Skeletal muscle satellite cell (primary cell): ENCODE data around the gene TRAK2. TPM values are rescaled to one million over a fixed set of nuclear protein-coding genes. Genes with fewer than 3 reads are reported as not detected.
"Not testable (repeated sequence)": the region's sequence is repeated elsewhere in the genome, so short reads cannot be mapped to it uniquely, and the experiment has no call there.

Source experiments
- H3K27me3 ChIP-seq: 2 replicates; pipeline ENCODE4 v1.7.0; 2013; ENCODE audit warnings: low read length; ENCODE audit not compliant: control insufficient read depth, insufficient read depth
- H3K36me3 ChIP-seq: 2 replicates; pipeline ENCODE4 v1.7.0; 2013; ENCODE audit warnings: mild to moderate bottlenecking, control low read depth, low read length; ENCODE audit not compliant: insufficient read depth
- H3K4me1 ChIP-seq: 2 replicates; pipeline ENCODE4 v1.7.0; 2013; ENCODE audit warnings: low read length; ENCODE audit not compliant: control insufficient read depth, insufficient read depth
- H3K4me2 ChIP-seq: 2 replicates; pipeline ENCODE4 v1.7.0; 2013; ENCODE audit warnings: mild to moderate bottlenecking, low read length
- H3K4me3 ChIP-seq: 2 replicates; pipeline ENCODE4 v1.7.0; 2013; ENCODE audit warnings: low read length
- H3K9ac ChIP-seq: 2 replicates; pipeline ENCODE4 v1.7.0; 2013; ENCODE audit warnings: mild to moderate bottlenecking, low read depth, low read length, moderate library complexity
- H3K9me3 ChIP-seq: replicated peaks from 2 replicates; pipeline ENCODE4 v1.7.0; 2013; ENCODE audit warnings: mild to moderate bottlenecking, control low read depth, low read length
- total RNA-seq: library from RNA; depleted of rRNA; stranded (reverse); fragments of >200 nt; gene quantifications from 2 replicates; pipeline ENCODE4 v1.2.3, GENCODE V29; 2012; rRNA removed

The TRAK2 gene
- total RNA-seq: 39.1 and 48.7 TPM in 2 replicates

GRCh38 chr2:201451292-201452057 lies at the start of gene TRAK2, which contains the start of gene STRADB:
Gene TRAK2, minus strand, starts transcription at chr2:201451458. Its CDS starts 30,951 bp downstream, at chr2:201420507.
Gene STRADB, plus strand, starts transcription at chr2:201451740. Its CDS starts 3,101 bp downstream, at chr2:201454841.
- H3K4me1 ChIP-seq: peaks cover 12% of the 10 kb centered on the region
- H3K9me3 ChIP-seq: no peaks in the 10 kb centered on the region
- peak within 1 kb of the TSS; percentile 91 for H3K9ac ChIP-seq
- H3K4me3 ChIP-seq: peak within 1 kb of the TSS; percentile 96
- peak within 1 kb of the TSS; percentile 78 for H3K4me2 ChIP-seq
- H3K27me3 ChIP-seq: no peaks in the 10 kb centered on the region
- H3K36me3 ChIP-seq: peaks cover 13% of the 10 kb centered on the region

GRCh38 chr2:201500534-201500933 lies 49.3 kb upstream of the TRAK2 start:
- no peak overlapping the region for H3K4me3 ChIP-seq
- no peaks in the 10 kb centered on the region for H3K36me3 ChIP-seq
- H3K27me3 ChIP-seq: no peaks in the 10 kb centered on the region
- H3K9me3 ChIP-seq: peaks cover 4% of the 10 kb centered on the region
- H3K4me1 ChIP-seq: no peaks in the 10 kb centered on the region
- H3K9ac ChIP-seq: no peak overlapping the region
- H3K4me2 ChIP-seq: no peak overlapping the region

GRCh38 chr2:201496785-201497184 lies 45.5 kb upstream of the TRAK2 start:
- H3K4me2 ChIP-seq: no peak overlapping the region
- no peak overlapping the region for H3K4me3 ChIP-seq
- no peaks in the 10 kb centered on the region for H3K27me3 ChIP-seq
- no peak overlapping the region for H3K9ac ChIP-seq
- no peaks in the 10 kb centered on the region for H3K36me3 ChIP-seq
- H3K4me1 ChIP-seq: no peaks in the 10 kb centered on the region
- H3K9me3 ChIP-seq: no peaks in the 10 kb centered on the region

GRCh38 chr2:201490291-201490690 lies 39.0 kb upstream of the TRAK2 start:
- H3K4me1 ChIP-seq: no peaks in the 10 kb centered on the region
- H3K36me3 ChIP-seq: no peaks in the 10 kb centered on the region
- H3K9me3 ChIP-seq: no peaks in the 10 kb centered on the region
- H3K9ac ChIP-seq: no peak overlapping the region
- H3K4me3 ChIP-seq: no peak overlapping the region
- no peaks in the 10 kb centered on the region for H3K27me3 ChIP-seq
- no peak overlapping the region for H3K4me2 ChIP-seq

- Histone ChIP-seq H3K9me3 (no peaks in the 10 kb centered on the region), H3K27me3 (no peaks in the 10 kb centered on the region), H3K4me3 (no peak overlapping the region), H3K36me3 (peaks cover 26% of the 10 kb centered on the region), H3K4me1 (no peaks in the 10 kb centered on the region), H3K4me2 (no peak overlapping the region), H3K9ac (no peak overlapping the region)
These were observed 33.5 kb upstream of the TRAK2 start for GRCh38 chr2:201484805-201485204.

GRCh38 chr2:201483758-201484157 lies 32.5 kb upstream of the TRAK2 start:
- H3K4me2 ChIP-seq, H3K27me3 ChIP-seq, H3K4me1 ChIP-seq, H3K9me3 ChIP-seq, H3K4me3 ChIP-seq, H3K9ac ChIP-seq: not testable (repeated sequence)
- H3K36me3 ChIP-seq: peaks cover 36% of the 10 kb centered on the region

GRCh38 chr2:201483342-201483741 lies 32.1 kb upstream of the TRAK2 start:
- Histone ChIP-seq H3K27me3 (no peaks in the 10 kb centered on the region), H3K36me3 (peaks cover 38% of the 10 kb centered on the region), H3K9me3 (no peaks in the 10 kb centered on the region), H3K4me1 (no peaks in the 10 kb centered on the region), H3K9ac (no peak overlapping the region), H3K4me3 (no peak overlapping the region), H3K4me2 (no peak overlapping the region)

GRCh38 chr2:201482543-201482942 lies 31.3 kb upstream of the TRAK2 start:
- Histone ChIP-seq H3K4me2 (no peak overlapping the region), H3K9ac (no peak overlapping the region), H3K9me3 (no peaks in the 10 kb centered on the region), H3K27me3 (no peaks in the 10 kb centered on the region), H3K4me1 (no peaks in the 10 kb centered on the region), H3K4me3 (no peak overlapping the region), H3K36me3 (peaks cover 46% of the 10 kb centered on the region)

- Histone ChIP-seq H3K9me3 (no peaks in the 10 kb centered on the region), H3K27me3 (no peaks in the 10 kb centered on the region), H3K9ac (no peak overlapping the region), H3K4me1 (peaks cover 42% of the 10 kb centered on the region), H3K4me2 (no peak overlapping the region), H3K4me3 (no peak overlapping the region), H3K36me3 (peaks cover 58% of the 10 kb centered on the region)
These were observed 21.2 kb upstream of the TRAK2 start for GRCh38 chr2:201472411-201472810.

- Histone ChIP-seq H3K4me3 (no peak overlapping the region), H3K9ac (peak overlapping the region; percentile 28), H3K27me3 (no peaks in the 10 kb centered on the region), H3K36me3 (peaks cover 58% of the 10 kb centered on the region), H3K9me3 (no peaks in the 10 kb centered on the region), H3K4me2 (peak overlapping the region; percentile 48), H3K4me1 (peaks cover 47% of the 10 kb centered on the region)
These were observed 20.6 kb upstream of the TRAK2 start for GRCh38 chr2:201471732-201472393.

GRCh38 chr2:201470821-201471731 lies 19.8 kb upstream of the TRAK2 start:
- Histone ChIP-seq H3K4me3 (no peak overlapping the region), H3K36me3 (peaks cover 53% of the 10 kb centered on the region), H3K27me3 (no peaks in the 10 kb centered on the region)

More at GRCh38 chr2:201470821-201471731, 19.8 kb upstream of the TRAK2 start:
- Histone ChIP-seq H3K4me1 (peaks cover 54% of the 10 kb centered on the region), H3K4me2 (peak overlapping the region; percentile 48), H3K9ac (peak overlapping the region; percentile 28), H3K9me3 (no peaks in the 10 kb centered on the region)
